K562 treated with DMSO at 1 percent for 4 hours (cell line): ENCODE measurements around the gene RIMS1. TPM values are rescaled to one million over a fixed set of nuclear protein-coding genes. Genes with fewer than 3 reads are reported as not detected.

Experiments used
- total RNA-seq: library from RNA; unstranded; fragments of 300-600 nt; gene quantifications from 2 replicates; pipeline ENCODE4 v1.2.3, GENCODE V29; 2022; ENCODE audit not compliant: insufficient read depth

Gene RIMS1
- total RNA-seq: not detected in 2 replicates

GRCh38 chr6:71886184-71887005 is at the start of gene RIMS1:
TSS of gene RIMS1 (plus strand) at chr6:71886550. CDS start at chr6:71887024, 474 bp downstream.

